GM20000 (cell line): ENCODE results near the gene GIT2.

ENCODE experiments used
- DNase-seq: peaks from one replicate; pipeline ENCODE4 v3.0.0; 2012; ENCODE audit warnings: low spot score
- CTCF ChIP-seq: IDR thresholded peaks from 2 replicates; pipeline ENCODE4 v1.5.1; 2012; ENCODE audit warnings: mild to moderate bottlenecking, control low read depth; ENCODE audit errors: extremely low read depth, missing control alignments

GIT2 gene

GRCh38 chr12:109968801-109969200 lies 27.4 kb downstream of the GIT2 start:
- no peak for TF ChIP-seq CTCF
- DNase-seq, result no peak

DNA sequence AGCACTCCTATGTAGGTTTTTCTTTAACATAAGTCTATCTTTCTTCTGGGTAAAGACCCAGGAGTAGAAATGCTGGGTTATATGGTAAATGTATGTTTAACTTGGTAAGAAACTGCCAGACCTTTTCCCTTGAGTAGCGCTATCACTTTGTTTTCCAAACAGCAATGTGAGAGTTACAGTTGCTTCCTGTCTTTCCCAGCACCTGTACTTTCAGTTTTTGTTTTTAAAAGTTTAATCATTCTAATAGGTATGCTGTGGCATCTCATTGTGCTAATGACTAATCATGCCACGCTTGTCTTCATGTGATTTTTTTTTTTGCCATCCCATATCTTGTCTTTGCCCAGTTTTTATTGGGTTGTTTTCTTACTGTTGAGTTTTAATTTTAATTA lies 28.1 kb downstream of the GIT2 start:
- DNase-seq, result no peak
- no peak for TF ChIP-seq CTCF

DNA sequence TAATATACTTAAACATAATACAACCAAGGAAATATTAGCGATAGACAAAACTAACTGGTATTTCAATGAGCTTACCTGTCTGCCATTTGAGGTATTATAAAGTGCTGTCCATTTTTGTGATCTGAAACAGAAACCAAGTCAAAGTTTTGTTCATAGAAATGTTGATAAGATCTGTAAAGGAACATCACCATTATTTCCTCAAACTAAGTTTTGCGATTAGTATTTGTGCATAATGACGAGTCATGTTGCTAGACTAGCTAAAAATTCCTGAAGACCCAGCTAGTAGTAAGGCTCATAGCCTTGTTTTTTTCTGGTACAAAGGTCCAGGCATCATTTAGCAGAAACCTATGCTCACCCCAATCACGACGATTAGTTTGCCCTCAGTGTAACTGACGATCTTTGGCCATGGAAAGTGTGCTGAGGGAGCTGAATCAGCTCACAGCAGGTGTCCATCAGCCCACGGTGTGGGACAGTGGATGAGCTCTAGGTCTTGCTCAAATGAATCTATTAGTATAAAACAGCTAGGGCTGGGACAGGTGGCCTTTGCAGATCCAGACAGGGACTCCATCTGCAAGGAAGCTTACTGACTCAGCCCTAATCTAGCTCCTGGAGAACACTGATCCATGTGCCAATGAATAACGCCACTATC lies 28.7 kb downstream of the GIT2 start:
- no peak for DNase-seq
- no peak for TF ChIP-seq CTCF

DNA sequence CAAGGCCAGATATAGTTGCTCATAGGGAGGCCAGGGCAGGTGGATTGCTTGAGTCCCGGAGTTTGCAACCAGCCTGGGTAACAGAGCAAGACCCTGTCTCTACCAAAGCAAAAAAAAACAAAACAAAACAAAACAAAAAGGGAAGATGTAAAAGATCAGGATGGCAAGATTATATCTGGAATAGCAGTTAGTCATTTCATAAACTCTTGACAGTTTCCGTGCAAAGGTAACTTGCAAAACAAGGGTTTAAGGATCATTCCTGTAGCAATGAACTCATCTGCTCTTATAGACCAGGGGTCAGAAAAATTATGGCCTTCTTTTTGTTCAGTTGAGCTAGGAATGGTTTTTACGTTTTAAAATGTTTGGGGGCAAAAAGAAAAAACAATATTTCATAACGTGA lies 29.6 kb downstream of the GIT2 start:
- no peak for DNase-seq
- TF ChIP-seq CTCF, result no peak

- no peak for DNase-seq
- TF ChIP-seq CTCF, result no peak
Observed at GRCh38 chr12:109963743-109964429, 32.3 kb downstream of the GIT2 start.

DNA sequence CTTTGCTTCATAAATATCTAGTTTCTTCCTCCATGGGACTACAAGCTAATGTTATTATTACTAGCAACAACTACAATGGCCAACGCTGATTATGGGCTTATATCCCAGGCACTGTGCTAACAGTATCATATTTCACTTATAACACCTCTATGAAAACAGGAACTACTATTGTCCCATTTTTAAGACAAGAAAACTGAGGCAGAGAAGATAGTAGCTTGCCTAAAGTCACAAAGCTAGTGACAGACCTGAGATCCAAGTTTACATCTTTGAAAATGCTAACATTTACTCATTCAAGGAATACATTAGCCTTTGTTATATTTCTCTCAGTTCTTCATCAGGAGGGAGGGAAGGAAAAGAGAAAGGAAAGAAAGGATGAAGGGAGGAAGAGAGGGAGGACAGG lies 32.8 kb downstream of the GIT2 start:
- DNase-seq, result no peak
- no peak for TF ChIP-seq CTCF

- TF ChIP-seq CTCF, result no peak
Observed at GRCh38 chr12:109962398-109962797, 33.8 kb downstream of the GIT2 start.

More at GRCh38 chr12:109962398-109962797, 33.8 kb downstream of the GIT2 start:
- DNase-seq, result no peak
